Immature natural killer cell (primary cell): Measurements from ENCODE around the gene LSMEM2. TPM values are rescaled to one million over a fixed set of nuclear protein-coding genes. Genes with fewer than 3 reads are reported as not detected.

Source experiments
- DNase-seq, 3 donors: peaks; one replicate each; pipeline ENCODE4 v3.0.0; 2022; ENCODE audit warnings: mixed read lengths in 1 of 3
- H3K27ac Mint-ChIP-seq, 6 donors: one replicate each; pipeline ENCODE4 v1.8.0; 2020; ENCODE audit warnings: mixed read lengths in 6 of 6, mild to moderate bottlenecking in 5 of 6, inconsistent platforms in 4 of 6, moderate library complexity in 3 of 6
- H3K27me3 Mint-ChIP-seq, 3 donors: one replicate each; pipeline ENCODE4 v1.8.0; 2020 to 2021; ENCODE audit warnings: low read depth in 3 of 3, mild to moderate bottlenecking in 3 of 3, mixed read lengths in 3 of 3, moderate library complexity in 3 of 3, inconsistent platforms in 1 of 3
- H3K36me3 Mint-ChIP-seq, 3 donors: one replicate each; pipeline ENCODE4 v1.8.0; 2020; ENCODE audit warnings: mixed read lengths in 3 of 3, inconsistent platforms in 2 of 3, mild to moderate bottlenecking in 2 of 3
- H3K4me1 Mint-ChIP-seq, 2 donors: one replicate each; pipeline ENCODE4 v1.8.0; 2020; ENCODE audit warnings: inconsistent platforms in 2 of 2, mild to moderate bottlenecking in 2 of 2, mixed read lengths in 2 of 2, moderate library complexity in 1 of 2
- H3K4me3 Mint-ChIP-seq, 5 donors: one replicate each; pipeline ENCODE4 v1.8.0; 2020; ENCODE audit warnings: mild to moderate bottlenecking in 5 of 5, mixed read lengths in 5 of 5, inconsistent platforms in 3 of 5, moderate library complexity in 3 of 5
- H3K9me3 Mint-ChIP-seq, 6 donors: one replicate each; pipeline ENCODE4 v1.8.0; 2020; ENCODE audit warnings: mild to moderate bottlenecking in 6 of 6, mixed read lengths in 6 of 6, inconsistent platforms in 4 of 6, moderate library complexity in 3 of 6
- polyA plus RNA-seq, 3 donors: library from polyadenylated mRNA; unstranded; fragments of 300-500 nt; fragmentation: Illumina TruSeq; gene quantifications; one replicate each; pipeline ENCODE4 v1.2.3, GENCODE V29; 2021

LSMEM2 gene
- polyA plus RNA-seq, 3 donors from 2014 or later: not detected

GRCh38 chr3:50286322-50287227, 7.7 kb downstream of the LSMEM2 start:
- H3K9me3 Mint-ChIP-seq: no peaks in the 10 kb centered on the region
- no peak for DNase-seq
- no peak overlapping the region for H3K4me3 Mint-ChIP-seq
- peaks cover 0 to 15% (median 0%) of the 10 kb centered on the region in 3 donors for H3K36me3 Mint-ChIP-seq
- no peak overlapping the region for H3K27ac Mint-ChIP-seq
- peaks cover 5 to 8% of the 10 kb centered on the region in 2 donors for H3K4me1 Mint-ChIP-seq
- H3K27me3 Mint-ChIP-seq: peaks cover 0 to 3% (median 1%) of the 10 kb centered on the region in 3 donors

DNA sequence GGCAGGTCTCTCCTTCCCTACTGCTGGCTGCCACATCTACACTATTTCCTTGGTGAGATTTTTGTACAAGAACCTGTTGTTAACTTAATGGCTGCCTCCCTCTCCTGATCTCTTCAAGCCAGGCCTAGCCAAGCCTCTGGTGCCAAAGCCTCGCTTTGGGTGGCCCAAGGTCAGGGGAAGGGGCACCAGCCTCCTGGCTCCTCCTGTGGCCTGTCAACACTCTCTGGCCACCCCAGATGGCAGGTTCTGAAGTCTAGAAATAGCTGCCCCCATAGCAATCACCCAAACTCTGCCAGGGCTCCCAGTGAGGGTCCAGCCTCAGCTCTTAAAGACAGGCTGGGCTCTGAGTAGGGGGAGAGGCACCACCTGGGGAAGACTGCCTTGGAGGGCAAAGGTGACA, 8.4 kb downstream of the LSMEM2 start:
- no peak for DNase-seq
- Mint-ChIP-seq H3K36me3 (peaks cover 0 to 15% (median 0%) of the 10 kb centered on the region in 3 donors), H3K27ac (peak overlapping the region in 1 of 6 donors; percentile 40), H3K4me3 (no peak overlapping the region), H3K4me1 (peaks cover 8 to 9% of the 10 kb centered on the region in 2 donors), H3K27me3 (peaks cover 0 to 3% (median 0%) of the 10 kb centered on the region in 3 donors), H3K9me3 (no peaks in the 10 kb centered on the region)

DNA sequence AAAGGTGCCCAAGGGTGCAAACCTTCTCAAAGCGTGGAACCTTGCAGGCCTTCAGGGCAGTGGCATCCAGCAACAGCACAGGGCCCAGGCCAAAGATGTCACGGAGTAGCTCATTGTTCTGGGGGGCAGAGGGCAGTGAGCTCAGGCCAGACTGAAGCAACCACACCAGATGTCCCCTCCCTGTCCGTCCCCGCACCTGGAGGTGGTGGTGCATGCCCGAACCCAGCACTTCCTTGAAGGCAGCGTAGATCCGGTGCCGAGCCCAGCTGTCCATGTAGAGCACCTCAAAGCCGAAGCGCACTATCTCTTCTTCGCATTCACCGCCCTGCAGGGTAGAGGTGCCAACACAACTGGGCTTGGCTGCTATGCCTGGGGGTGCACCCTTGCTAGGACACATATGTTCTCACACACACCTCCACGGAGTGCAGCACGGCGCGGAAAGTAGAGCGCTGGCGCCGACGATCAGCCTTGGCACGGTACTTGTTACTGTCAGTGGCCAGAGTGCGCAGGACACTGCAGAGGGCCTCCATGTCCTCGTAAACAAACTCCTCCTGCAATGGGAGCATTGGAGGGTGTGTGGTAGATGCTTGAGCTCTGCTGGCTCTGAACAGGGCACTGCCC, 9.6 kb downstream of the LSMEM2 start:
- no peaks in the 10 kb centered on the region for H3K9me3 Mint-ChIP-seq
- no peak for DNase-seq
- H3K36me3 Mint-ChIP-seq: peaks cover 0 to 15% (median 0%) of the 10 kb centered on the region in 3 donors
- H3K27me3 Mint-ChIP-seq: peaks cover 0 to 7% (median 3%) of the 10 kb centered on the region in 3 donors
- no peak overlapping the region for H3K27ac Mint-ChIP-seq
- H3K4me1 Mint-ChIP-seq: peaks cover 16 to 19% of the 10 kb centered on the region in 2 donors
- H3K4me3 Mint-ChIP-seq: no peak overlapping the region

- Mint-ChIP-seq H3K4me1 (peaks cover 16 to 19% of the 10 kb centered on the region in 2 donors), H3K9me3 (no peaks in the 10 kb centered on the region), H3K36me3 (peaks cover 0 to 15% (median 0%) of the 10 kb centered on the region in 3 donors), H3K4me3 (no peak overlapping the region), H3K27me3 (peaks cover 0 to 7% (median 3%) of the 10 kb centered on the region in 3 donors), H3K27ac (no peak overlapping the region)
- DNase-seq: no peak
Observed at GRCh38 chr3:50289130-50289529, 10.2 kb downstream of the LSMEM2 start.

DNA sequence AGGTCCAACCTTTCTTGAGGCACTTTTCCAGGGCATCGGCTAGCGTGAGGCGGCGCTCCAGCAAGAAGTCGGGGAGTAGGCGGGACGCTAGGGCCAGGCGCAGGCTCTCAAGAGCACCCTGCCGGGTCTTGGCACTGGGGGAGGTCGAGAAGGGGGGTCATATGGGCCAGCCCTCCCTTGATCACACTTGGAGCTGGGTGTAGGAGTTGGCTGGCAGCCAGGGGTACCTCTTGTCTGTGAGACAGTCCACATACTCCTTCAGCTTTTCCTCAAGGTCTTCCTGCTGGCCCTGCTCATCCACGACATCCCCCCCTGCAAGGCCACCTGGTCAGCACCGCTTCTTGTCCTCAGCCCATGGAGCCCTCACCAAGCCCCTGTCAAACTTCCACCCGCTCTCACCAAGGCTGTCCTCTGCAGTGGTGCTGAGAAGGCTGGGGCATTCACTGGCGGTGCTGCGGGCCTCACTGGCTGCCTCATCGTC, 11.3 kb downstream of the LSMEM2 start:
- H3K4me1 Mint-ChIP-seq: peaks cover 16 to 19% of the 10 kb centered on the region in 2 donors
- peaks cover 0 to 15% (median 0%) of the 10 kb centered on the region in 3 donors for H3K36me3 Mint-ChIP-seq
- DNase-seq: no peak
- H3K27me3 Mint-ChIP-seq: peaks cover 0 to 7% (median 3%) of the 10 kb centered on the region in 3 donors
- no peak overlapping the region for H3K27ac Mint-ChIP-seq
- peak overlapping the region in 2 of 5 donors; percentile 18 to 44 for H3K4me3 Mint-ChIP-seq
- H3K9me3 Mint-ChIP-seq: no peaks in the 10 kb centered on the region

DNA sequence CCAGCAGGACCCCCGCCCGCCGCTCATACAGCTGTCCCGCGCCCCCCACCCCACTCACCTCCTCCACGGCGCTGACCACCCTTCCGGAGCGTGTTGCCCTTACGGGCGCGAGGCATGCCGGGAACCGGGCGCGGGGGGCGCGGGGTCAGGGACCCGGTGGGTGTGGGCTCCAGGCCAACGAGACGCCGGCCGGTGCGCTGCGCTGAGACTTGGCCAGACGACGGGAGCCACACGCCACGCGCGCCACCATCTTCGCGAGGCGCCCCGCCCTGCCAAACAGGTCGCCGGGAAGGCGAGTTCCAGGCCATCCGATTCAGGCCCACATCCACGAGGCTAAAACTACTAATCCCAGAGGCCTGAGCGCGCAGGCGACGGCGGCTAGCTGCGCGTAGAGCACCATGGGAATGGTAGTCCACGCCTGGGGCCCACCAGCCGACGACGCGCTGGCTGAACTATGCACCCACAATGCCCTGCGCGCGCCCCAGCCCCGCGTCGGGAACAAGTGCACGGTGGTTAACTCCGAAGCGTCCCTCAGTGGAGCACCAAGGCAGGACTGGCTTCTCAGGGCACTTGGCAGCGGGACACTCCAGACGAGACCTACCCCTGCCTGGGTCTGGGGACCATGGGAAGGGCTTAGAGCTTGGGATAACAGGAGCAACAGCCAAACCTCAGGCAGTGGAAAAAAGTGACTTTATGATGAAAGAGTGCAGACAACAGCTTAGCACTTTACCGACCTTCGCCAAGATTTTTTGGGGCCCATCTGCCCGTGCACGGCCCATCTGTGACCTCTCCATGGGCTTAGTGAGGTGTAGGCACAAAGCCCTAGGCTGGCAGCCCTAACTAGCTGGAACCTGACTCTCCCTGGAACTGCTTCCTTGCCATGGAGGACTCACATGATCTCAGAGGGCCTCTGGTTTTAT, 13.5 kb downstream of the LSMEM2 start, which contains the start of gene IFRD2:
Gene IFRD2 (minus strand): TSS at position 271 of the 920 bp plus-strand sequence. CDS start 155 bp downstream, at position 116.
- Mint-ChIP-seq H3K36me3 (peaks cover 0 to 15% (median 0%) of the 10 kb centered on the region in 3 donors), H3K27ac (peak within 1 kb of the TSS; percentile 81 to 98 (median 98)), H3K4me1 (peaks cover 17 to 19% of the 10 kb centered on the region in 2 donors), H3K4me3 (peak within 1 kb of the TSS; percentile 87 to 91 (median 89)), H3K9me3 (no peaks in the 10 kb centered on the region), H3K27me3 (peaks cover 0 to 5% (median 3%) of the 10 kb centered on the region in 3 donors)
- DNase-seq: peak; percentile 92 to 93 (median 92)

DNA sequence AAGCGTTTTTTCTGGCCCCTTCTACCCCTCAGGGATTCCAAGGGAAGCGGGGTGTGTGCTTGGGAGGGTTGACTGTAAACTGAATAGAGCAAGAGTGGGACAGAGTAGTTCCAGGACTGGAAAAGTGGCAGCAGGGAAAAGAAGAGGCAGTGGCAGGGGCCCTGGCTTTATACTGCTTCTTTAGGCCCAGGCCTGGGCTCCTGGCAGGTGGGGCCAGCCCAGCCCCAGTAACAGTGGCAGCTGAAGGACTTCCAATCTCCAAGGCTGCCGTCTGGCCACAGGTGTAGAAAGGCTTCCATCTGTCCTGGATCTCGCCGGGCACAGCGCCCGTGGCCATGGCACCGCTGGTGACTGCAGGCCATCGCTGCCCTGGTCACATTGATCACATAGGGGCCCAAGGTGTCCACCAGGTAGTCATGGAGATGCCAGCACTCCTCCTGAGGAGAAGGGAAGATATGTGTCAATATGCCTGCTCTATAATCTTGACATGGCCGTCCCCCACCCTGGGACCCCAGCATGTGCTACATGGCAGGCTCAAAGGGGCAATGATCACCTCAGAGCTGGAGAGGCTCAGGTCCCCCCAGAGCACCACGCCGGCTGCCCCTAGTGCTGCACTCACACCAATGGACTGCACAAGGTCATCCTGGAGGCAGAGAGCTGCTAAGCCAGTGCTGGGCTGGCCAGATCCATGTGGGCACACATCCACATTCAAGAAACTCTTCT, 14.4 kb downstream of the LSMEM2 start:
- peak overlapping the region in 4 of 5 donors; percentile 87 to 91 (median 90) for H3K4me3 Mint-ChIP-seq
- no peak for DNase-seq
- H3K27me3 Mint-ChIP-seq: peaks cover 0 to 5% (median 3%) of the 10 kb centered on the region in 3 donors
- peaks cover 24 to 25% of the 10 kb centered on the region in 2 donors for H3K4me1 Mint-ChIP-seq
- H3K36me3 Mint-ChIP-seq: peaks cover 0 to 12% (median 0%) of the 10 kb centered on the region in 3 donors
- H3K27ac Mint-ChIP-seq: peak overlapping the region; percentile 81 to 98 (median 98)
- H3K9me3 Mint-ChIP-seq: no peaks in the 10 kb centered on the region

DNA sequence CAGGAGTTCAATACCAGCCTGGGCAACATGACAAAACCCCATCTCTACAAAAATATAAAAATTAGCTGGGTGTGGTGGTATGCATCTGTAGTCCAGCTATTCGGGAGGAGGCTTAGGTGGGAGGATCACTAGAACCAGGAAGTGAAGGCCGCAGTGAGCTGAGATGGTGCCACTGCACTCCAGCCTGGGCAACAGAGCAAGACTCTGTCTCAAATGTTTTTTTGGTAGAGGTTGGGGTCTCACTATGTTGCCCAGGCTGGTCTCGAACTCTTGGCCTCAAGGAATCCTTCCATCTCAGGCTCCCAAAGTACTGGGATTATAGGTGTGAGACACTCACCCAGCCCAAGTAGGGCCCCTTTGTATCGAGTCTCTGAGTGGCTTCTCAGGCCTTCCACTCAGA, 15.2 kb downstream of the LSMEM2 start:
- no peak for DNase-seq
- Mint-ChIP-seq H3K4me3 (no peak overlapping the region), H3K9me3 (no peaks in the 10 kb centered on the region), H3K27ac (no peak overlapping the region), H3K36me3 (peaks cover 0 to 3% (median 0%) of the 10 kb centered on the region in 3 donors), H3K27me3 (peaks cover 0 to 5% (median 3%) of the 10 kb centered on the region in 3 donors), H3K4me1 (peaks cover 30 to 31% of the 10 kb centered on the region in 2 donors)

GRCh38 chr3:50294492-50295403, 15.9 kb downstream of the LSMEM2 start:
- DNase-seq: no peak
- Mint-ChIP-seq H3K27me3 (peaks cover 0 to 5% (median 5%) of the 10 kb centered on the region in 3 donors), H3K4me1 (peaks cover 37% of the 10 kb centered on the region in 2 donors), H3K27ac (peak overlapping the region in 1 of 6 donors; percentile 26), H3K4me3 (no peak overlapping the region), H3K9me3 (no peaks in the 10 kb centered on the region), H3K36me3 (no peaks in the 10 kb centered on the region)

DNA sequence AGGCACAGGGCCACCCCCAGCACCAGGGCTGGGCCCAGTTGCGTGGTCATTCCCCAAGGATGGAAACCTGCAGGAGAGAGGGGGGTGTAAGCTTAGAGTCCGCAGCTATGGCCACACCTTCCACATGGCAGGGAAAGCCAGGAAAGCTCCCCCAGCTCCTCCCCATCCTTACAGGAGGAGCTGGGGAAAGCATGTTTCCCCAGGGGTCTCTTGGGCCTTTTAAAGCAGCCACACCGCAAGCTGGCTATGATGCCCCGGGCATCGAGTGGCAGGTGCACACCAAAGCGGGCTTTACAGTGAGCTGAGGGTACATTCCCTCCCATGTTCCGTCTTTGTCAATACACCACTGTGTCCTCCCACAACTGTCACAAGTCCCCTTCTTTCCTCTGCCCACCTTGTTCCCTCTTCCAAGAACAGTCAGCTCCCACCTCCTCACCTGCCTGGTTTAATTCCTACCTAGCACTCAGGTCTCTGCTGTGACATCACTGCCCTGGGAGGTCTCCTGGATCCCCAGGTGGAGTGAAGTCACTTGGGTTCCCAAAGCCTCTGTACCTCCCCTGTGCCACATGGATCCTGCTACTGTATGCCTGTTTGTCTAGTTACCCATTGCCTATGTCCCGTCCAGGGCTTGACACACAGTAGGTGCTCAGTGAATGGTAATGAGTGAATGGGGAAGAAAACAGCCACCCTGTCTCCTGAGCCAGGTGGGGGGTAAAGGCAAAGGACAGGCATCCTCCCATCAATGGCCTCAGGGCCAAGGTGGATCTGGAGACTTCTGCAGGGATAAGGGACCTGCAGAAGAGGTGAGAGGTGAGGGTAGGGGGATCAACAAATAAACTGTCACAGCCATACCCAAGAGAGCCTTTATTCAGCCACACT, 16.9 kb downstream of the LSMEM2 start:
- no peak for DNase-seq
- Mint-ChIP-seq H3K36me3 (no peaks in the 10 kb centered on the region), H3K27me3 (peaks cover 0 to 7% (median 5%) of the 10 kb centered on the region in 3 donors), H3K4me3 (no peak overlapping the region), H3K9me3 (no peaks in the 10 kb centered on the region), H3K27ac (peak overlapping the region in 1 of 6 donors; percentile 45), H3K4me1 (peaks cover 44 to 45% of the 10 kb centered on the region in 2 donors)
